Caki2 (cell line): ENCODE results near the gene TRMT61A. TPM values are rescaled to one million over a fixed set of nuclear protein-coding genes. Genes with fewer than 3 reads are reported as not detected.
"Not testable (repeated sequence)": the region's sequence is repeated elsewhere in the genome, so short reads cannot be mapped to it uniquely, and the experiment has no call there.

Source experiments
- DNase-seq: peaks from one replicate; pipeline ENCODE4 v3.0.0-alpha.2; 2015; ENCODE audit warnings: low read depth
- in situ Hi-C: cut with HindIII; loops from 2 replicates; pipeline ENCODE4 v1.10.0; 2016; ENCODE audit warnings: low sequenced_read_pairs, low pct_unique_long_range_greater_than_20kb, mixed read lengths
- total RNA-seq: library from RNA; depleted of rRNA; stranded (reverse); fragments of >200 nt; shearing (Covaris generic); gene quantifications from 2 replicates; pipeline ENCODE4 v1.2.3, GENCODE V29; 2014; ENCODE audit warnings: low replicate concordance

TRMT61A gene
- total RNA-seq, 1 experiment from 2014 or later = 14.4 TPM

DNA sequence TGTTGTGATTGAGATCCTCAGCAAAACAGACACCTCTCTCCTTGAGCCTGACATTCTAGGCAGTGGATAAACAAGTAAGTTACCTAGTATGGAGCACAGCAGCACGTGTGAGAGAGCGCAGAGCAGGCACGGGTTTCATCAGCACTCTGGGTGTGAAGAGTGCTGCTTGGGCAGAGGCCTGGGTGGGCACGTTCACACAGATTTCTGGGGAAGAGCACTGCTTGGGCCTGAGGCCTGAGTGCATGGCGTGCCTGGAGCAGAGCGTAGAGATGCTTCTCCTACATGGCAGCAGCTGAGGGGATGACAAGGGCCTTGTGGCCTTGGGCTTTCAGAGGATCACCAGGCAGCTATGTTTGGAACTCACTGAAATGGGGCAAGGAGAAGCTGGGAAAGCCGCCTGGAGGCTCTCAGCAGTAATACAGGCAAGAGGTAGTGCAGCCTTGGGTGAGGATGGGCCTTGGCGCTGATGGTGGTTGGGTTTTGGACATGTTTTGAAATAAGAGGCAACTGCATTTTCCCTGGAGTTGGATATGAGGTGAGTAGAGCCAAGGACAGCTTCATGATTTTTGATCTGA, 23.9 kb upstream of the TRMT61A start:
- no peak for DNase-seq
- in situ Hi-C loops = no loop called here

DNA sequence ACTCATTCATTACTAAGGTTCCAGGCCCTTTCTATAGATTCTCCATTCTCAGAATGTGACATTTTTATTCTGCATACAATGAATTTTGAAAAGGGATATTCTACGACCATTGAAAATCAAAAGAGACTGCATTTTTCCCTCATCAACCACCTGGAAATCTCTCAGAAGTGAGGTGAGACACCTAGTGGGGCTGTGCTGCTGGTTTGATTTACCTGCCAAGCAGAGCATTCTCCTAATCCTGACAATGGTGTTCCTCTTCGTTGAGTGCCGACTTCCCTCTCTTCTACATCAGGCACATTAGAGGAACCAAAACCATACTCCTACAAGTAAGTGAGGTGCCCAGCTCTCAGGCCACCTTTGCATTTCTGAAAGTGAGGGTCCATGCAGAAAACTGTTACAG, 21.2 kb upstream of the TRMT61A start:
- no peak for DNase-seq
- in situ Hi-C loops = no loop called here

DNA sequence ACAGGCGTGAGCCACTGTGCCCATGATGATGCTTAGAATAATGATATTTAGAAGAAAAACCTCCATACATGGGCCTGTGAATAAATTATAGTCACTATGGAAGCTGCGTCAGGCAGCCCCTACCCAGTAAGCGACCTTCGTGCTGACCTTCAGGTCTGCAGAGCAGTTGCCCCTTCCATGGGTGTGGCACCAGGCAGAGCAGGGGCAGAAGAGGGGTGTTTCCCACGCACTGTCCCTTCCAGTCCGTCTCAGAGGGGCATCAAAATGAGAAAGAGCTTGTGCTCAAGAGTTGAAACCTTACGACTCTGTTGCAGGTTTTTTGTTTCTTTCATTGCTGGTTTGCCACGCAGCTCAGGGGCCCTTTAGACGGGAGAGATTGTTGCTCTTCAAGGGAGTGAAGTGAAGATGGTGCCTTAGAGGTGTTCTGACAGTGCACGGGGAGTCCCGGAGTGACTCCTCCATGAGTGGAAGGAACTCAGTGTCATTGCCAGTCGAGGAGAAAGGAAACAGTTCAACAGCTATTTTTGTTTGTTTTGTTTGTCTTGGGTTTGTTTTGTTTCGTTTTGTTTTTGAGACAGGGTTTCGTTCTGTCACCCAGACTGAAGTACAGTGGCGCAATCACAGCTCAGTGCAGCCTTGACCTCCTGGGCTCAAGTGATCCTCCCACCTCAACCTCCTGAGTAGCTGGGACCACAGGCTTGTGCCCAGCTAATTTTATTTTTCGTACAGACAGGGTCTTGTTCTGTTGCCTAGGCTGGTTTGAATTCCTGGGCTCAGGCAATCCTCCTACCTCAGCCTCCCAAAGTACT, 20.3 kb upstream of the TRMT61A start:
- in situ Hi-C loops = no loop called here
- DNase-seq = no peak

DNA sequence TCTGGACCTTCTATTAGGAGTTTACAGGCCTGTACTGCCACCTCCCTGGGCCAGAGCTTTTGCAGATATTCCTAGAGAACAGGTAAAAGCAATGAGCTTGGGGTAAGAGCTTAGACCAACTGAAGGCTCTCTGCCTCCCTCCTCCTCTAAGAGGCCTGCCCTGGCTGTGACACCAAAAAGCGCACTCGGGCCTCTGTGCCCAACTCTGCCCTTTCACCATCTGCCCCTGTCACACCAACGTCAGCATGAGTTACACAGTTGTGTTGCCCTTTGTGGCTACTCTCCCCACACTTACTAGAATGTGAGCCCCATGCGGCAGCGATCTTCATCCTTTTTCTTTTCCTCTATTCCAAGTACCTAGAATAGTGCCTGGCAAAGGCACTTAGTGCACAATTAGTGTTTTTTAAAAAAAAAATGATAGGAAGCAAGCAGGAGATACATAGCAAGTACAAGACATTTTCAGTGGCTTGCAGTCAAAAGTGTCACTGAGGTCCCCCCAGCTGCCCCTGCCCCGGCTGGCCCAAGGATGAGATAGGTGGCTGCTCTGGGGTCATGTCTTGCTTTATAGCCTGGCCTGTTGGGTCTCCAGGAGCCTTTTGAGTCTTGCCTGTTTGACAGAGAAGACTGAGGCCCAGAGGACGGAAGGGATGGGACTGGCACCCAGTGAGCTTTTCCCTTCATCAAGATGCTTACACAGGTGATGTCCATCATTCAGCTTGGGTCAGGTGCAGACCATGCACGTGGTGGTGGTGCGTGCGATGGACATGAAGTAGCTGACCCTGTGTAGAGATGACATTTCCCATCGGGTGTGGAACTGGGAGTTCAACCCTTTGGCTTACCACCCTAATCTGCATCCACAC, 18.9 kb upstream of the TRMT61A start:
- in situ Hi-C loops = no loop called here
- DNase-seq = no peak

DNA sequence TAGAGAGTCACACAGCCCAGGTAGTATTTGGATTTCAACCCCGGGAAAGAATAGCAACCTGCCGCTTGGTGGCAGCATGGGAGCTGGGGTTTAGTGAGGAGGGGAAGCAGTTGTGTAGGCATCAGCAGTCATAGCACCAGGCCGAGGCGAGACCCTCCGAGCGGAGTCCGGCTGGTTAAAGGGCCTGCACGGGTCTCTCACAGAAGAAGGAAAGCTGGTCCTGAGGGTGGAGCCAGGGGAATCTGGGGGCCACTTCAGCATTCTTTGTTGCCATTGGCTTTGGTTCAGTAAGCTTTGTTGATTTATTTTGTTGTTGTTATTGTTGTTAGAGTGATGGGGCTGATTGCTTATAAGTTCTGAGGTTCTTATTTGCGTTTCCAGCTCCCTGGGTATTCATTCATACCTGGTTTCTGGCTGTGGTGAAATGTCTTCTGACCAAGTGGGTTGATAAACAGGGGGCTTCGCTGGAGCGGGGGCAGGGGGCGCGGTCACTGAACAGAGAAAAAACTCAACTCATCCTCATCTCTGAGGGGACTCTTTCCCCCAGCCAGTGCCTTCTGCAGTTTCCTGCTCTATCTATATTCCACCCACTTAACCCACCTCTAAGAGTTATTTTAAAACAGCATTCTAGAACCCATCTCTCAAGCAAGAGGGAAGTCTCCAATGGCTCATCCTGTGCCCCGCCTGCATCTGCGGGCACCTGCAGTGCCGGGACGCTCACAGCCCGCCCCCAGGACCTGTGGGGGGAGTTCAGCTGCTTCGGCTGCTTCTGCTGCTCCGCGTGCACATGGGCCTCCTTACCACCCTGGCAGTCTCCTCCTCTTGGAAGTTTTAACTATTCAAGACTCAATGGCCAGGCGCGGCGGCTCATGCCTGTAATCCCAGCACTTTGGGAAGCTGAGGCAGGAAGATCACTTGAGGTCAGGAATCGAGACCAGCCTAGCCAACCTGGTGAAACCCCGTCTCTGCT, 18.0 kb upstream of the TRMT61A start:
- in situ Hi-C loops = no loop called here
- DNase-seq = no peak

DNA sequence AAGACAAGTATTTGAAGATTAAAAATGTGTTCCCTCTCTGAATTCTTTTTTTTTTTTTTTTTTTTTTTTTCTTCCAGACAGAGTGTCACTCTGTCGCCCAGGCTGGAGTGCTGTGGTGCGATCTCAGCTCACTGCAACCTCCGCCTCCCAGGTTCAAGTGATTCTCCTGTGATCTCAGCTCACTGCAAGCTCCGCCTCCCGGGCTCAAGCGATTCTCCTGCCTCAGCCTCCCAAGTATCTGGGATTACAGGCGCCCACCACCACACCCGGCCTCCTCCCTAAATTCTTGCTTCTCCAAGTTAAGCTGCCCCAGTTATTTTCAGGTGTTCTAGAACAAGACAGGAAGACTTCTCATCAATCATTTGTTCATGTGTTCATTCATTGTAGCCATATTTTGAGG, 16.8 kb upstream of the TRMT61A start:
- DNase-seq, in situ Hi-C loops: not testable (repeated sequence)

DNA sequence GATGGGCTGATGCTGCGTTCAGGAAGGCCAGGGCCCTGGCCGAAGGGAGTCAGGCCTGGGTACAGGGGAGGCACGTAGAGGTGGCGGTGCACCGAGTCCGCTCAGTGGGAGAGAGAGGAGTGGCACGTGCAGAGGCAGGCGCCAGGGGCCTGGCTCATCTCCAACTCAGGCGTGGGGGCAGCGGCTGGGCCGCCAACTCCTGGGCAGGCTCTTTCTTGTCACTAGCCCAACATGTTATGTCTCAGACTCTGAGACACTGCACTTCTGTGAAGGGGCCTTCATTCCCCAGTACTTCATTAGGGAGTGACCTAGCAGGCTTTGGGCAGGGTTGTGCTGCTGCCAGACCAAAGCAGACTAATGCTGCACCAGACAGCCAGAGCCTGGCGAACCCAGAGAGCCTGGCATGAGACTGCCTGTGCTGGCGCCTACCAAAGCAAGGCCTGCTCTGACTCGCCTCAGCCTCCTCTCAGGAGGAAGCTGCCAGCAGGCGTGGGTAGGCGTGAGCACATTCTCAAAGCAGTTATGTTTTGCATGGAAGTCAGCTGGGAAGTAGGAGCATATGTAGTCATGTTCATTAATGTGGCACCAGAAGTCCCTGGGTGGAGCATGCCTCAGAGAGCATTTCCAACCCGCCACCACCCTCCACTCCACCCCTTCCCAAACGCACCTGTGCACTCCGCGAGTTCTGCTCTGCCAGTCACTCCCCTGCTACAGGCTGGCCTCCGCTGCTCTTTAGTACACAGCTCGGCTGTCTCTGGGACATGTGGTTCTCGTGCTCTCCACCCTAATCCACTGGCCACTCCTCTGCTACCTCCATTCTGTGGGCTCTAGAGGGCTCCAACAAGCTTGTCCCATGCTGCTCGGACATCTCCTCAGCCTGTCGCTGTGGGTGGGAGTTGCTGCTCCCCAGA, 16.0 kb upstream of the TRMT61A start:
- in situ Hi-C loops = no loop called here
- DNase-seq = no peak

DNA sequence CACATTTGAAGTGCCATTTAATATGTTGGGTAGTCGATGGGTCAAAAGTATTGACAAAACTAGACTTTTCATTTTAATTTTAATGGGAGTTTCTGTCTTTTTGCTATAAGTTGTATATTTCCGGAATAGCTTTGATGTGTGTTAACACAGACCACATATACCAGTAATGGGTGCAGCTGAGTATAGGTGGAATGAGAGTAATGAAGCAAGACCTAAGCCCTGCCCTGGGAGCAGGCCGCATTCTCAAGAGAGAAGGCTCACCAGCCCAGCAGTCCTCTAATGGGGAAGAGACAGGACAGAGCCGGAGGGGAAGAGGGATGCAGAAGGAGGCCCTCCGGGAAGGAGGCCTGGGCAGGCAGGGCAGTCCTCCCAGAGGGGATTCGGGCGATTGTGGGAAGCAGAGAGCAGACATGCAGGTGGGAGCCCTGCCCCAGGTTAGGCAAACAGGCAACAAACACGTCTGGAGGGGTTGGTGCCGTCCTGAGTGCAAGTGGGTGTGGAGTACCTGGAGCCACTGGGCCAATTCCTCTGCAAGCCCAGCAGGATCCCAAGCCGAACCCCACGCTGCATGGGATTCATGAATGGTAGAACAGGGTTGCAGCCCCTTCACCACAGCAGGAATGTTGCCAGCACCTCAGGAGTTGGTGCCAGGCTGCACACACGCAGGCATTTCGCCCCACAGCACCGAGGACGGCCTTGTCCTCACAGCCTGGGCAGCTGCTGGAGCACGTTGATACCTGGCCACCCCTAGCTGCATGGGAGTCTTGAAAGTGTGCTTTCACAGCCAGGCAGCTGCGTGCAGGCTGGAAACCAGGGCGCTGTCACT, 14.2 kb upstream of the TRMT61A start:
- in situ Hi-C loops = no loop called here
- DNase-seq = no peak

DNA sequence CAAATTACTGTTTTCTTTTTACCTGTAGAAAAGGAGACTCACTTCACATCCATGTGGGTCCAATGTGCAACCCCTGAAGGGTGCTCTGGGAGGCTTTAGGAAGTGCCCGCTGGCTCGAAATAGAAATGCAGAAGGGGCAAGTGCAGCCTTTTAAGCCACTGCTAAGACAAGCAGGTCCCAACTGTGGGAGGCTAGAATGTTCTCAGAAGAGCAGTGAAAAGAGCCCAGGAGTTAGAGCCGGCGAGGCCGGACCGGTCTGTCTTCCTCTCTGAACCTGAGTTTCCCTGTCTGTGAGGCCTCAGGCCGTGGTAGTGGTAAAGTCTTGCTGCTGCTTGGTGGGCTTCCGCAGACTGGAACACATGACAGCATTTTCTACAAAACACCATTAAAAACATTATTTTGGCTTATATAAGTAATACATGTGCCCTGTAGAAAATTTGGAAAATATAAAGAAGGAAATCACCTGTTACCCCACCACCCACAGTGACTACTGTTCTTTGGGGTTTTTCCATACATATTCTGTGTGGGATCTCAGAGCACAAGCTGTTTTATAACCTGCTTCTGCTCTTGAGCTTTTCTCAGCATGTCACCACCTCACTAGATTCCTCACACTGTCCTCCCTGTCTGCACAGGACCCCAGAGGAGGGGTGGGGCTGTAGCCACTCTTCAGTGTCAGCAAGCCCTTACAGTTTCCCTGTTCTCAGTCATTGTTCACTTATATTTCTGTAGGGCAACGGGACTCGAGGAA, 12.4 kb upstream of the TRMT61A start:
- in situ Hi-C loops = no loop called here
- no peak for DNase-seq

DNA sequence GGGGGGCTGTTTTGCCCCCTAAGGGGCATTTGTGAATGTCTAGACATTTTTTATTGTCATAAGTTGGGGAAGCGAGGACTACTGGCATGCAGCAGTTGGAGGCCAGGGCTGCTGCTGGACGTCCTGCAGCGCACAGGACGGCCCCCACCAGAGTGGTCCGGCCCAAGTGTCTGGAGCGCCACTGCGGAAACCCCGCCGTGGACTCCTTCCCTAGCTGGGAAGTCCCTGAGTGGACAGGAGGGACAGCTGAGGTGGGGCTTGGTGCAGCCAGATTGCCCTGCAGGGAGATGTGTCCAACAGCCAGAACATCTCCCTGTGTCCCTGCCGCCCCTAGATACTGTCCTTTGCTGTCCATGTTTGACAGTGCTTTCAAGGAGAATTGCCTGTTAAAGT, 11.8 kb upstream of the TRMT61A start:
- in situ Hi-C loops = no loop called here
- DNase-seq = no peak

DNA sequence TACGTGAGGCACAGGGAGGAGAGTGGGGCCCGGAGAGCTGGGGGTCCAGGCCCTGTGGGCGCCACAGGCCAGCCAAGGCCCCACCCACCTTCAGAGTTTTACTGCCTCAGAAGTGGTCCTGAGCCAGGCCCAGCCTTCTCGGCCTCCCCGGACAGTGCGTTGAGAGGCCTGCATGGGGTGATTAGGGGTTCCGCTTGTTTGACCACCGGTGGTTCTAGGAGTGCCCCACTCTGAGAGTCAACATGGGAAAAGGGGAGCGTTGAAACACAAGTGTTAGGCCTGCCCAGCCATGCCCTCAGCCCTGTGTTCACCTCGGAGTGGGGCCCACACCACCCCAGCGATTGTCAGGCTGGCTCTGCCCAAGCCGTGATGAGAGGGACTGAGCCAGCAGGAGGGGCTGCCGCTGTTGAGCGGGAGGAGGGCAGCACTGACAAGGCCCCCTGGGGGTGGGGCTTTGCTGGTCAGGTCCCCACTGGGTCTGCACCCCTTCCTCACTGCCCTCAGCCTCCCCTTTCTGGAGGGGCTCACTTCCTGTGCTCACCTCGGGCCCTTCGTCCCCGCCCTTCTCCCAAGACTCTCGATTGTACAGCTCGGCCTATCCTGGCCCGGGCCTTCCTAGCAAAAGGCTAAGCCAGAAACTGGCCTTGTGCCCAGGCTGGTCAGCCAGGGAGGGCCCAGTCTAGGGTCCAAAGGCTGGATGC, 11.1 kb upstream of the TRMT61A start:
- in situ Hi-C loops = no loop called here
- no peak for DNase-seq

DNA sequence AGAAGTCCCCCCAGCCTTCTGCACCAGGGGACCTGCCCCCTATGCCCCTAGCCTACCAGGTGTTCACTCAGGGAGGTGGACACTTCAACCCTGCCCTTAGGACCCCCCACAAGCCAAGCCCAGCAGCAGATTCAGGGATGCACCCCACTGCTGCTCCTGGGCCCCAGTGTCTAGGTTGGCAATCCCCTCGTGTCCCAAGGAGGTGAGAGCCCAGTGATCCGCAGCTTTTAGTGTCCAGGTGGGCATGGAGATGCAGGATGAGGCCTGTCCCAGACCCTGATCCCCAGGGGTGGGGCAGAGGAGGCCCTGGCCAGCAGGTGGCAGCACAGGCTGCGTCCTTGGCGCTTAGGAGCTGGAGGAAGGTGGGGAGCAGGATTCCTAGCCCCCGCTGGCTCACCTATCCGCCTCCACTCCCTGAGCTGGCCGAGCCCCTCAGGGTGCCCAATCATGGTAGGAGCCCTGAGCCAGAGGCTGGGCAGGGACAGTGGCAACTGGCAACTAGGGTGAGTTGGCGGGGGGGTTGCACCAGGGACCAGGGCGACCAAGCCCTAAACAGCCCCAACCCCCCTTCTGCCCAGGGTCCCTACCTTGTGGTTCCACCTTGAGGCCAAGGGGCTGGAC, 10.5 kb upstream of the TRMT61A start:
- in situ Hi-C loops = no loop called here
- no peak for DNase-seq

DNA sequence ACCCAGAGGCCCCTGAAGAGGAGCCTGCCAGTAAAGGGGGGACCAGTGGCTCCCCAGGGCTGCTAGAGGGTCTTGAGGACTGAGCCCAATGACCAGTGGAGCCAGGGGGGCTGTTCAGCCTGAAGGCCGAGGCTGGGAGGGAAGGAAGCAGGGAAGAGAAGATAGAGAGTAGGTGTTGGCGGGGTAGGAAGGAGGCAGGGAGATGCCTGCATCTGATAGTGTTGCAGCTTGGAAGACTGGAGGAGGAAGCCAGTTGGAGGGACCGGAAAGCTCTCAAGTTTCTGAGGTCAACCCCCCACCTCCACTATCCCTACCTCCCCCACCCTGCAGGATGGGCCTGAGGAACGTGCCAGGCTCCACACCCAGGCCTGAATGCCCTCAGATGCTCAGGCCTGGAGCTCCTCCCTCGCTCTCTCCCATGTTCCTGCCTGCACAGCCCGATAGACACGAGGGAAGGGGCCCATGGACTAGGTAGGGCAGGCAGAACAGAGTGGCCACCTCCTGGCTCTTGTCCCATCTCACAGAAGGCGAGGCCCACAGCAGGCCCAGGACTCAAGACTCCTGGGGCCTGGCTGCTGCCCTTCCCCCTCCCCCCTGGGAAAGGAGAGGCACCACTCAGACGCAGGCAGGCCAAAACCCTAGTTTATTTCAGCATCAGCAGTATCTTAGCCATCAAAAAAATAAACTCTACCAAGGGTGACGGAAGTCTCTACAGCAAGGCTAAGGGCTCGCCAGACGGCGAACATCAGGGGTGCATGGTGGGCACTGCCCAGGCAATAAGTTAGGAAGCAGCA, 9.8 kb upstream of the TRMT61A start:
- in situ Hi-C loops = no loop called here
- no peak for DNase-seq

DNA sequence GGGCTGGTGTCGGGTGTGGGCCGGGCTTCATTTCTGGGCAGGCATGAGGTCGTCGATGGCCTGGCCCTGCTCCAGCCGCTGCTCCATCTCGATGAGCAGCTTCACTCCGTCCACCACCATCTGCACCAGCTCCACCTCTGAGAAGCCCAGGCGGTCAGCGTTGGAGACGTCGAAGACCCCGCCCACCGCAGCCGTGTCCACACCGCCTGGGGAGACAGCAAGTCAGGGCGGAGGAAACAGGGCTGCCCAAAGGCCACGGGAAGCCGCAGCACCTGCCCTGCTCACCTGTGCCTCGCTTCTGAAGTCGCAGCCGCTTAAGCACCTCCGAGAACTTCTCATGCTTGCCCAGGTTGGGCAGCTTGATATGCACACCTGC, 9.2 kb upstream of the TRMT61A start:
- DNase-seq = no peak
- in situ Hi-C loops = no loop called here
